ENCODE measurements around the gene LRFN2. TPM values are rescaled to one million over a fixed set of nuclear protein-coding genes. Genes with fewer than 3 reads are reported as not detected.

The LRFN2 gene
- total RNA-seq, 1 donor from 2014 or later = 0.32 TPM

DNA sequence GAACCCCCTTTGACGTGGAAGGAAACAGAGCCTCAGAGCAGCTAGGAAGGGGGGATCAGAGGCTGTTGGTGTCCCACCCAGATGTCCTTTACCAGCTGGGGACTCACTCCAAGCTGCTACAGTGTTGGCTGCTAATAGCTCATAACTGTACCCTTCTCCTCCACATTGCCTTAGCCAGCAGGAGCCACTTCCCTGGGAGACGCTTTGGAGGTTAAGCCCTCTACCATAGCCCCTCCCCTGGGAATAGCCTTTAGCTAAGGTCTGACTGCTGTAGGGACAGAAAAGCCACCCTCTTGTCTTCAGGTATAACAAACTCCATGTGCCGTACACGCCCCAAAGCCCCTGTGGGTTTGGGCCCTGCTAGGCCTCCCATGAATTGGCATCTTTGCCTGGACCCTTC, 238.6 kb downstream of the LRFN2 start:
- Mint-ChIP-seq H3K27ac (ENCODE audit: unreplicated experiment) (peak overlapping the region; percentile 77), H3K9me3 (ENCODE audit: unreplicated experiment) (no peaks in the 10 kb centered on the region), H3K36me3 (ENCODE audit: low read depth, unreplicated experiment) (no peaks in the 10 kb centered on the region), H3K4me1 (ENCODE audit: low read depth, unreplicated experiment) (peaks cover 12% of the 10 kb centered on the region), H3K4me3 (ENCODE audit: unreplicated experiment) (no peak overlapping the region), H3K27me3 (ENCODE audit: low read depth, unreplicated experiment) (peaks cover 6% of the 10 kb centered on the region)
- Histone ChIP-seq H3K4me3 (ENCODE audit: insufficient read depth, low read depth, low read length) (no peak overlapping the region), H3K4me1 (ENCODE audit: insufficient read depth, low read length) (peaks cover 29% of the 10 kb centered on the region), H3K27me3 (ENCODE audit: insufficient read depth, low read length) (no peaks in the 10 kb centered on the region), H3K27ac (ENCODE audit: low read depth, low read length) (no peak overlapping the region), H3K36me3 (ENCODE audit: insufficient read depth, low read length) (no peaks in the 10 kb centered on the region), H3K9me3 (ENCODE audit: insufficient read depth, low read depth, low read length) (no peaks in the 10 kb centered on the region), H3K79me2 (ENCODE audit: insufficient read depth, low read length) (no peaks in the 10 kb centered on the region), H4K20me1 (ENCODE audit: insufficient read depth, low read length) (no peaks in the 10 kb centered on the region), H2AFZ (ENCODE audit: low read depth, low read length) (peak overlapping the region; percentile 58), H3K4me2 (ENCODE audit: low read length) (peak overlapping the region; percentile 58), H3K9ac (ENCODE audit: low read length) (no peak overlapping the region)
- TF ChIP-seq EZH2 (IDR thresholded peaks at IDR 0.05; ENCODE audit: insufficient read depth, low read length) = no peak
- TF ChIP-seq, protein P1, sequence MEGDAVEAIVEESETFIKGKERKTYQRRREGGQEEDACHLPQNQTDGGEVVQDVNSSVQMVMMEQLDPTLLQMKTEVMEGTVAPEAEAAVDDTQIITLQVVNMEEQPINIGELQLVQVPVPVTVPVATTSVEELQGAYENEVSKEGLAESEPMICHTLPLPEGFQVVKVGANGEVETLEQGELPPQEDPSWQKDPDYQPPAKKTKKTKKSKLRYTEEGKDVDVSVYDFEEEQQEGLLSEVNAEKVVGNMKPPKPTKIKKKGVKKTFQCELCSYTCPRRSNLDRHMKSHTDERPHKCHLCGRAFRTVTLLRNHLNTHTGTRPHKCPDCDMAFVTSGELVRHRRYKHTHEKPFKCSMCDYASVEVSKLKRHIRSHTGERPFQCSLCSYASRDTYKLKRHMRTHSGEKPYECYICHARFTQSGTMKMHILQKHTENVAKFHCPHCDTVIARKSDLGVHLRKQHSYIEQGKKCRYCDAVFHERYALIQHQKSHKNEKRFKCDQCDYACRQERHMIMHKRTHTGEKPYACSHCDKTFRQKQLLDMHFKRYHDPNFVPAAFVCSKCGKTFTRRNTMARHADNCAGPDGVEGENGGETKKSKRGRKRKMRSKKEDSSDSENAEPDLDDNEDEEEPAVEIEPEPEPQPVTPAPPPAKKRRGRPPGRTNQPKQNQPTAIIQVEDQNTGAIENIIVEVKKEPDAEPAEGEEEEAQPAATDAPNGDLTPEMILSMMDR (IDR thresholded peaks at IDR 0.05; ENCODE audit: insufficient read depth, low read depth, low read length) = no peak
- FAIRE-seq (no peak), DNase-seq (ENCODE audit: low read depth) (no peak)

DNA sequence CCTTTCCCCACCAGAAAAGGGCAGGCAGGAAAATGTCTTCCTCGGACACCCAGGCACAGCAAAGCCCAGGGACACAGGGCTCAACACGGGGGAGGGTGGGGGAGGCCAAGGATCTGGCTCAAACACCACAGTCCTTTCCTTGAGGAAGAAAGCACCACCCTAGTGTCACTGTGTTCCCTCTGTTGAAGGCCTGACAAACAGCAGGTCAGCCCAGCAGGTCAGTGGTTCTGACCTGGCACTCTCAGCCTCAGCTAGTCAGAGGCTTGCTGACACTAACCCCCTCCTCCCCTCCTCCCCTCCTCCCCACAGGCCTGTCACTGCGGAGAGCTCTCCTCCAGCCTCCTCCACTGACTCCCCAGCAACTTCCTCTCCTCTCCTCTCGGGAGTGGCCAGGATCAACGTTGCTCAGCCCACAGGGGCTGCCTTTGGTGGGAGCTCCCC, 239.6 kb downstream of the LRFN2 start:
- H3K4me1 ChIP-seq (ENCODE audit: insufficient read depth, low read length) = peaks cover 29% of the 10 kb centered on the region
- Mint-ChIP-seq H3K9me3 (ENCODE audit: unreplicated experiment) (no peaks in the 10 kb centered on the region), H3K27me3 (ENCODE audit: low read depth, unreplicated experiment) (peaks cover 15% of the 10 kb centered on the region), H3K4me3 (ENCODE audit: unreplicated experiment) (no peak overlapping the region), H3K27ac (ENCODE audit: unreplicated experiment) (peak overlapping the region; percentile 77), H3K4me1 (ENCODE audit: low read depth, unreplicated experiment) (peaks cover 12% of the 10 kb centered on the region), H3K36me3 (ENCODE audit: low read depth, unreplicated experiment) (no peaks in the 10 kb centered on the region)
- no peaks in the 10 kb centered on the region for H3K9me3 ChIP-seq (ENCODE audit: insufficient read depth, low read depth, low read length)
- FAIRE-seq = no peak
- DNase-seq (ENCODE audit: low read depth) = no peak
- H2AFZ ChIP-seq (ENCODE audit: low read depth, low read length) = no peak overlapping the region
- H3K4me3 ChIP-seq (ENCODE audit: insufficient read depth, low read depth, low read length) = no peak overlapping the region
- H3K9ac ChIP-seq (ENCODE audit: low read length) = no peak overlapping the region
- TF ChIP-seq, protein P1 (IDR thresholded peaks at IDR 0.05; ENCODE audit: insufficient read depth, low read depth, low read length) = no peak
- TF ChIP-seq EZH2 (IDR thresholded peaks at IDR 0.05; ENCODE audit: insufficient read depth, low read length) = no peak
- no peak overlapping the region for H3K4me2 ChIP-seq (ENCODE audit: low read length)
- H3K27ac ChIP-seq (ENCODE audit: low read depth, low read length) = no peak overlapping the region
- H3K27me3 ChIP-seq (ENCODE audit: insufficient read depth, low read length) = no peaks in the 10 kb centered on the region
- H4K20me1 ChIP-seq (ENCODE audit: insufficient read depth, low read length) = no peaks in the 10 kb centered on the region
- no peaks in the 10 kb centered on the region for H3K36me3 ChIP-seq (ENCODE audit: insufficient read depth, low read length)
- no peaks in the 10 kb centered on the region for H3K79me2 ChIP-seq (ENCODE audit: insufficient read depth, low read length)

DNA sequence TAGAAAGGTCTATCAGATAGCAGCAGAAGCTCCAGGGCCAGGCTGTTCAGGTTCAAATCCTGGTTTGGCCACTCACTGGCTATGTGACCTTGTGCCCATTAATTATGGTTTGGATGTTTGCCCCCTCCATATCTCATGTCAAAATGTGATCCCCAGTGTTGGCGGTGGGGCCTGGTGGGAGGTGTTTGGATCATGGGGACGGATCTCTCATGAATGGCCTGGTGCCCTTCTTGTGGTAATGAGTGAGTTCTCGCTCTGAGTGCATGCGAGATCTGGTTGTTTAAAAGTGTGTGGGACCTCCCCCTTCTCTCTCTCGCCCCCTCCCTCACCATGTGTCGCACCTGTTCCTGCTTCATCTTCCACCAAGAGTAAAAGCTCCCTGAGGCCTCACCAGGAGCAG, 240.9 kb downstream of the LRFN2 start:
- Mint-ChIP-seq H3K27ac (ENCODE audit: unreplicated experiment) (no peak overlapping the region), H3K27me3 (ENCODE audit: low read depth, unreplicated experiment) (peaks cover 22% of the 10 kb centered on the region), H3K4me3 (ENCODE audit: unreplicated experiment) (no peak overlapping the region), H3K9me3 (ENCODE audit: unreplicated experiment) (no peaks in the 10 kb centered on the region), H3K4me1 (ENCODE audit: low read depth, unreplicated experiment) (peaks cover 12% of the 10 kb centered on the region), H3K36me3 (ENCODE audit: low read depth, unreplicated experiment) (no peaks in the 10 kb centered on the region)
- FAIRE-seq = no peak
- no peak overlapping the region for H2AFZ ChIP-seq (ENCODE audit: low read depth, low read length)
- no peaks in the 10 kb centered on the region for H3K27me3 ChIP-seq (ENCODE audit: insufficient read depth, low read length)
- H3K9me3 ChIP-seq (ENCODE audit: insufficient read depth, low read depth, low read length) = no peaks in the 10 kb centered on the region
- H3K4me2 ChIP-seq (ENCODE audit: low read length) = no peak overlapping the region
- no peak overlapping the region for H3K27ac ChIP-seq (ENCODE audit: low read depth, low read length)
- DNase-seq (ENCODE audit: low read depth) = no peak
- no peaks in the 10 kb centered on the region for H3K36me3 ChIP-seq (ENCODE audit: insufficient read depth, low read length)
- TF ChIP-seq EZH2 (IDR thresholded peaks at IDR 0.05; ENCODE audit: insufficient read depth, low read length) = no peak
- TF ChIP-seq, protein P1 (IDR thresholded peaks at IDR 0.05; ENCODE audit: insufficient read depth, low read depth, low read length) = no peak
- no peak overlapping the region for H3K9ac ChIP-seq (ENCODE audit: low read length)
- H3K4me1 ChIP-seq (ENCODE audit: insufficient read depth, low read length) = peaks cover 29% of the 10 kb centered on the region
- H4K20me1 ChIP-seq (ENCODE audit: insufficient read depth, low read length) = no peaks in the 10 kb centered on the region
- no peaks in the 10 kb centered on the region for H3K79me2 ChIP-seq (ENCODE audit: insufficient read depth, low read length)
- no peak overlapping the region for H3K4me3 ChIP-seq (ENCODE audit: insufficient read depth, low read depth, low read length)

Data from astrocyte (in vitro differentiated cells and primary cell).